SKM-1 treated with dmso at 0.1 percent for 144 hours (cell line): Measurements from ENCODE around the gene SLC4A2.
"Not testable (repeated sequence)": the region's sequence is repeated elsewhere in the genome, so short reads cannot be mapped to it uniquely, and the experiment has no call there.

ENCODE experiments used
- DNase-seq: peaks from one replicate; lab custom pipeline; 2025; ENCODE audit not compliant: unreplicated experiment; lab: John Stamatoyannopoulos, UW

SLC4A2 gene, protein sequence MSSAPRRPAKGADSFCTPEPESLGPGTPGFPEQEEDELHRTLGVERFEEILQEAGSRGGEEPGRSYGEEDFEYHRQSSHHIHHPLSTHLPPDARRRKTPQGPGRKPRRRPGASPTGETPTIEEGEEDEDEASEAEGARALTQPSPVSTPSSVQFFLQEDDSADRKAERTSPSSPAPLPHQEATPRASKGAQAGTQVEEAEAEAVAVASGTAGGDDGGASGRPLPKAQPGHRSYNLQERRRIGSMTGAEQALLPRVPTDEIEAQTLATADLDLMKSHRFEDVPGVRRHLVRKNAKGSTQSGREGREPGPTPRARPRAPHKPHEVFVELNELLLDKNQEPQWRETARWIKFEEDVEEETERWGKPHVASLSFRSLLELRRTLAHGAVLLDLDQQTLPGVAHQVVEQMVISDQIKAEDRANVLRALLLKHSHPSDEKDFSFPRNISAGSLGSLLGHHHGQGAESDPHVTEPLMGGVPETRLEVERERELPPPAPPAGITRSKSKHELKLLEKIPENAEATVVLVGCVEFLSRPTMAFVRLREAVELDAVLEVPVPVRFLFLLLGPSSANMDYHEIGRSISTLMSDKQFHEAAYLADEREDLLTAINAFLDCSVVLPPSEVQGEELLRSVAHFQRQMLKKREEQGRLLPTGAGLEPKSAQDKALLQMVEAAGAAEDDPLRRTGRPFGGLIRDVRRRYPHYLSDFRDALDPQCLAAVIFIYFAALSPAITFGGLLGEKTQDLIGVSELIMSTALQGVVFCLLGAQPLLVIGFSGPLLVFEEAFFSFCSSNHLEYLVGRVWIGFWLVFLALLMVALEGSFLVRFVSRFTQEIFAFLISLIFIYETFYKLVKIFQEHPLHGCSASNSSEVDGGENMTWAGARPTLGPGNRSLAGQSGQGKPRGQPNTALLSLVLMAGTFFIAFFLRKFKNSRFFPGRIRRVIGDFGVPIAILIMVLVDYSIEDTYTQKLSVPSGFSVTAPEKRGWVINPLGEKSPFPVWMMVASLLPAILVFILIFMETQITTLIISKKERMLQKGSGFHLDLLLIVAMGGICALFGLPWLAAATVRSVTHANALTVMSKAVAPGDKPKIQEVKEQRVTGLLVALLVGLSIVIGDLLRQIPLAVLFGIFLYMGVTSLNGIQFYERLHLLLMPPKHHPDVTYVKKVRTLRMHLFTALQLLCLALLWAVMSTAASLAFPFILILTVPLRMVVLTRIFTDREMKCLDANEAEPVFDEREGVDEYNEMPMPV

DNA sequence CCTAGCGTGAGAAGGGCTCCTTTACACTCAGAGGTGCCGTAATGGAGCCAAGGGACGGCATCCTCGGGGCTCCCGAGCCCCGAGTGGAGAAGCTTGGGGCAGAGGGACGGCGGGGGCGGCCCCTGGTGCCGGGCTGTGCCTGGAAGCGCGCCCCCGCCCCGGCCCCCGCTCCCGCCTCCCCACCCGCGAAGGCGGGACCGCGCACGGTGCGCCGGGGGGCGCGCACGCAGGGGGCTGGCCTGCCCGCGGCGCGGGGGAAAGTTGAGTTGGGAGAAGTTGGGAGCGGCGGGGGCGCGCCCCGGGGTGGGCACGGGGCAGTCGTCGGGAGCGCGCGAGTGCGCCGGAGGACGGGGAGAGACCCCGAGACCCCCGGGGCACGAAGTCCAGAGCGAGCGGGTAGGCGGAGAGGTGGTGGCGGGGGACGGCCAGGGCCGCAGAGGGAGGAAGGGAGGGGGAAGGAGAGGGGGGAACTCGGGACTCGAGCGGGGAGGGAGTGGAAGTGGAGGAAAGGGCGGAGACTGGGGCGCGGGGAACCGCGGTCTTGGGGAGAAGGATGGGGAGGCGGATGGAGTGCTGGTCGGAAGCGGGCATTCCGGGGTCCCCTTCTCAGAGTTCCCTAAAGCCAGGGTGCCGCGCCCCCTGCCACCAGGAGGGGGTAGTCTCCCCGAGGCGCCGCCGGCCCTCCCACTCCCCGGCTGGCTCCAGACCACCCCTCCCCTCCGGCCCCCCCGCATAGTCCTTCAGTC lies at the start of gene SLC4A2:
TSS of gene SLC4A2 (plus strand) at position 223 of the 746 bp plus-strand sequence. CDS start 2,399 bp downstream, outside the sequence.
- DNase-seq = peak; percentile 35

DNA sequence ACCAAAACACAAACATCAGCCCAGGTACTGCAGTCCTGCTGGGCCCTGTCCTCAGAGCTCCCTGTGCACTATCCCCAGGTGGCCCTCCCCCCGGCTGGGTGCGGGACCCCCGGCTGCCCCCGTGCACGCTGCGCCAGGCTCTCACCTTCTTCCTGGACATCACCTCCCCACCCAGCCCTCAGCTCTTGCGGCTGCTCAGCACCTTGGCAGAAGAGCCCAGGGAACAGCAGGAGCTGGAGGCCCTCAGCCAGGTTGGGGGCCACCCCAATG lies 49.4 kb upstream of the SLC4A2 start:
- DNase-seq = no peak

DNA sequence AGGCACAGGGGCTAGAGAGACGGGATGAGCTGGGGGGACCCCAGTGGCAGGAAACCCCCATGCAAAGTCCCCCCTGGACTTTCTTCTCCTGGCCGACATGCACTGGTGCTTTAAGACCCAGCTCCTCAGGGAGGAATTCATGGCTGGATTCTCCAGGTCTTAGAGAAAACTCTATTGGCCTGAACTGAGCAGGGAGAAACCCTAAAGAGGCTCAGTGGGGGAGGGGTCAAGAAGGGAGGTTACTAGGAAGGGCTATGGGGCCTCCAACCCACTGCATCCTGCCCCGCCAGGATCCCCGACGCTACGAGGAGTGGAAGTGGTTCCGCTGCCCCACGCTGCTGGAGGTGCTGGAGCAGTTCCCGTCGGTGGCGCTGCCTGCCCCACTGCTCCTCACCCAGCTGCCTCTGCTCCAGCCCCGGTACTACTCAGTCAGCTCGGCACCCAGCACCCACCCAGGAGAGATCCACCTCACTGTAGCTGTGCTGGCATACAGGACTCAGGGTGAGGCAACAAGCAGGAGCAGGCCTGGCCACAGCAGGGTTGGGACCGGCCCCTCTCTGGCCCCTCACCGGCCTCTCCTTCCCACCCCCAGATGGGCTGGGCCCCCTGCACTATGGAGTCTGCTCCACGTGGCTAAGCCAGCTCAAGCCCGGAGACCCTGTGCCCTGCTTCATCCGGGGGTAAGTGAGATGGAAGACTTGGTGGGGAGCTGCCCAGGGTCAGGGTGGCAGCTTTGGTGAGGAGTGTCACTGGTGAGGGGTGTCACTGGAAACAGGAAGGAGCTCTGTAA lies 48.9 kb upstream of the SLC4A2 start:
- no peak for DNase-seq

DNA sequence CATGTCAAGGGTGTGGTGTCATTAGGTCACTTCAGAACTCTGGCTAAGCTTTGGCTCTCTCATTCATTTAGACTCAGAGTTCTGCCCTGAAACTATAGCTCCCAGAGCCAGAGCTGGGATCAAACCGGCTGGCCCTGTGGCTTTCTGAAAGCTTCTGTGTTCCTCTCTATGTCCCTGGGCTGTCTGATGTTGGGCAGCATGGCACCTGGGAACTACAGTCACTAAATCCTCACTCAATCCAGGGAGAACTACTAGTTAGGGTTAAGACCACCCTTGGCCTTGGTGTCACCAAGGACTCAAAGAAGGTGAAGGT lies 48.3 kb upstream of the SLC4A2 start:
- DNase-seq = no peak

DNA sequence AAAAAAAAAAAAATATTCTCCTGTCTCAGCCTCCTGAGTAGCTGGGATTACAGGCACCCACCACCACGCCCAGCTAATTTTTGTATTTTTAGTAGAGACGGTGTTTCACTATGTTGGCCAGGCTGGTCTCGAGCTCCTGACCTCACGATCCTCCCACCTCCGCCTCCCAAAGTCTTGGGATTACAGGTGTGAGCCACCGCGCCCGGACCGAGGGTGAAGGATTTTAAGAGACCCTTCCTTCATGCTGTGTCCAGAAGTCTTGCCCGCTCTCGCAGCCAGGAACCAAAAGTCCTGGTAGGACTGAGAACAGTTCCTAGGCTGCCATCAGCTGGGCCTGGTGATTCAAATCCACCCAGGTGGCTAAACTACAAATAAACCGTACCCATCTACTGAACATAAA lies 47.8 kb upstream of the SLC4A2 start:
- not testable (repeated sequence) for DNase-seq

DNA sequence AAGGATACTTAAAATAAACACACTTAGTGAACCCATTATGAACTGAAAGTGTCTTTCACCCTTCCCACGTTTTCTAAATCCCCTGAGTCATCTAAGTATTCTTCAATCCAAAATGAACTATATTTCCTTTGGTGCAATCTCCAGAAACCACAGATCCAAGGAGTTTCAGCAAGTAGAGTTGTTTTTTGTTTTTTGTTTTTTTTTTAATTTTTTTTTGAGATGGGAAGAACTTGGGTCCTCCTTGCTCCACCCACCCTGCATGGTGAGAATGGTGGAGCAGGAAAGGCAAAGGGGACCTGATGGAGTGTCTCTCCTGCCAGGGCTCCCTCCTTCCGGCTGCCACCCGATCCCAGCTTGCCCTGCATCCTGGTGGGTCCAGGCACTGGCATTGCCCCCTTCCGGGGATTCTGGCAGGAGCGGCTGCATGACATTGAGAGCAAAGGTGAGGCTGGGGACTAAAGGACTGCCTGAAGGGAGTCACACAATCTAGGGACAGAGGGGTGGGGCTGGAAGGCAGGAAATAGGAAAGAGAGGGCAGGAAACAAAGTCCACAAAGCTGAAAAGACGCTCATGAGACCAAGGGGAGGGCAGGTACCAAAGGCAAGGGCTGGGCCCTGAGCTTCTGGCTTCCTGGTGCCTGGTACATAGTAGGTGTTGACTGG lies 47.2 kb upstream of the SLC4A2 start:
- DNase-seq = no peak

DNA sequence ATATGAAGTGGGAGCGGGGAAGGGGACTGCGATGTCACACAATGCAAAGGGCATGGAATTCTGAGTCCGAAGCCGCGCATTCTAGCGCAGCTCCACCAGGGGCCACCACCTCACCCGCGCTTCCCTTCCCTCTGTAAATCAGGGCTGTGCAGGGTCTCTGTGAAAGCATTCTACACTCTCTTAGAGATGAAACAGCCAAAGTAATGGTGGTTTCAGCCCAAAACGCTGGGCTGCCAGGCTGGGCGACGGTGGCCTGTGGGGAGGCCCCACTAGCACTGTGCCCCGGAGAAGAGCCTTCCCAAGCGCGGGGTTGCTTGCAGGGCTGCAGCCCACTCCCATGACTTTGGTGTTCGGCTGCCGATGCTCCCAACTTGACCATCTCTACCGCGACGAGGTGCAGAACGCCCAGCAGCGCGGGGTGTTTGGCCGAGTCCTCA lies 46.5 kb upstream of the SLC4A2 start:
- no peak for DNase-seq

DNA sequence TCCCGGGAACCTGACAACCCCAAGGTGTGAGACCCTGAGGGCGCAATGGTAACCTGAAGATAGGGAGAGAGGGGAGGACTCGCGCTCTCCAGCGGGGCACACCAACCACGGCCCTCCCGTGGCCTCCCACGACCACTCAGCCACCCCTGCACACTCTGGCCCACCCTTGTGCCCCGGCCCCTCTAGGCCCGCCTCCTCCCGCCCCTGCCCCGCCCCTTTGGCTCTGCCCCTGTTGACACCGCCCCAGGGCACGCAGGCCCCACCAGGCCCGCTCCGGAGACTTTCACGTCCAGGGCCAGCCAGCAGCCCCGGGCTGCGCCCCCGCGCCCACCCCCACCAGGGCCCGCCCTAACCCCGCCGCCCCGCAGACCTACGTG lies 46.0 kb upstream of the SLC4A2 start:
- DNase-seq = no peak

DNA sequence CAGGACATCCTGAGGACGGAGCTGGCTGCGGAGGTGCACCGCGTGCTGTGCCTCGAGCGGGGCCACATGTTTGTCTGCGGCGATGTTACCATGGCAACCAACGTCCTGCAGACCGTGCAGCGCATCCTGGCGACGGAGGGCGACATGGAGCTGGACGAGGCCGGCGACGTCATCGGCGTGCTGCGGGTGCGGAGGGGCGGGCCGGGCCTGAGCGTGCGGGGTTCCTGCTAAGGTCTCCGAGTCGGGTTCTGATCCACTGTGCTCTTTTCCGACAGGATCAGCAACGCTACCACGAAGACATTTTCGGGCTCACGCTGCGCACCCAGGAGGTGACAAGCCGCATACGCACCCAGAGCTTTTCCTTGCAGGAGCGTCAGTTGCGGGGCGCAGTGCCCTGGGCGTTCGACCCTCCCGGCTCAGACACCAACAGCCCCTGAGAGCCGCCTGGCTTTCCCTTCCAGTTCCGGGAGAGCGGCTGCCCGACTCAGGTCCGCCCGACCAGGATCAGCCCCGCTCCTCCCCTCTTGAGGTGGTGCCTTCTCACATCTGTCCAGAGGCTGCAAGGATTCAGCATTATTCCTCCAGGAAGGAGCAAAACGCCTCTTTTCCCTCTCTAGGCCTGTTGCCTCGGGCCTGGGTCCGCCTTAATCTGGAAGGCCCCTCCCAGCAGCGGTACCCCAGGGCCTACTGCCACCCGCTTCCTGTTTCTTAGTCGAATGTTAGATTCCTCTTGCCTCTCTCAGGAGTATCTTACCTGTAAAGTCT lies 45.5 kb upstream of the SLC4A2 start:
- no peak for DNase-seq

DNA sequence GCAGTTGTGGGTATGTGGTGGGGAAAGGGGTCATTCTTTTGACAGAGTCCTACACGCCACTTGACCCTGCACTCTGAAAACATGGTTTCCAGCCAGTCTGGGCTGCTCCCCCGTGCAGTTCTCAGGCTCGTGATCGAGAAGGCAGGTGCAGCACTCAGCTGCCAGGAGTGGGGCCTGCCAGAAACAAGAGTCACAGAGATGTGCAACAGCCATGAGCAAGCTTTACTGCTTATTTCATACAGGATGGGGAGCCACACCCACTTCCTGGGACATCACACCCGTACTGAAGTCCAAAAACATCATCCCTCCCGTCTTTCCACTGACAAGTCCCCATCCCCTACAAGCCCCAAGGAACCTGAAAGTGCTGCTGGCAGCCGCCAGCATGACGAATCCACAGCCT lies 44.4 kb upstream of the SLC4A2 start:
- no peak for DNase-seq

DNA sequence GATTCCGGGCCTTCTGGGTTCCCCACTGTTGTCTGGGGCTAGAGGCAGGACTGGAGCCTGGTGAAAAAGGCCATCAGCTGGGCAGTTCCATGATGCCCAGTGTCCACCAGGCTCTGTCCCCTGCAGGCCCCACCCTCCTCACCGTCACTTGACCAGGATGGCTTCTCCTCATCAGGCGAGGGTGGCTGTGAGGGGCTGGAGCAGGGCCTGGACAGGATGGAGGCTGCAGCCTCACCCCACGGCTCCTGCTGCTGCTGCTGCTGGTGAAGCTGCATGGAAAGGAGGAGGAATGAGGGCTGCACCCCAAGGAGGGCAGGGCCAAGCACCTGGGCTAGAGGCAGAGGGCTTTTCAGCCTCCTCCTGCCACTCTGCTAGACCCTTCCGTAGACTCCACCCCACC lies 43.4 kb upstream of the SLC4A2 start:
- DNase-seq = no peak

DNA sequence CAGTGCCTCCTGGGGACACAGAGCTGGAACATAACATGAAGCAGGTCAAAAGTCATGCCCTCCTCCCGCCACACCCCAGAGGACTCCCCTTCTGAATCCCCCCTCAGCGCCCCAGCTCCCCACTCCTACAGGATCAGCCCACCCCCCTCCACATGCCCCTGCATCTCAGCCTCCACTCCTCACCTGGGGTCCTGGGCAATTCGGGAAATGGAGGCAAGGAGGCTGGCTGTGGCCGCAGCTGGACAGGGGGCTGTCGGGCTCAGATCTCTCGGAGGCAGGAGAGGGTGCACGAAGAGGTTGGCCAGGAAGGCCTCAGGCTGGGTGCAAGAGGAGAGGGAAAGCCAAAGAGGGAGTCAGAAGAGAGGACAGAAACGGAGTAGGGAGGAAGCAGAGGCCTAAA lies 42.9 kb upstream of the SLC4A2 start:
- no peak for DNase-seq

DNA sequence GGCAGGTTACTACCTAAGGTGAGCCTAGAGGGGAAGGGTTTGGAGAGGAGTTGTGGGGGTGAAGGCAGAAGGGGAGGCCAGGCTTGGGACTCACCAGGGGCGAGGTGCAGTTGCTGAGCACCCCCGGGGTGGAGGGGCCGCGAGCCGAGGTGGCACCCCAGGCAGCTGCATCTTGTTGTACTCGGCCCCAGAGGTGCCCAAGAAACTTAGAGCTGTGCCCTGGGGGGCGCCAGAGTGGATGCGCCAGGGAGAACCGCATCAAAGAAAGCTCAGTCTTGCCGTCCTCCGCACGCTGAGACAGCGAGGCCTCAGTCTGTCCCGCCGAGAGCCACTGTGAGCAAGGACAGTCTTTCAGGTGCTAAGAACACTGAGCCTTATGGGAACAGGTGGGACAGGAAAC lies 42.4 kb upstream of the SLC4A2 start:
- no peak for DNase-seq

DNA sequence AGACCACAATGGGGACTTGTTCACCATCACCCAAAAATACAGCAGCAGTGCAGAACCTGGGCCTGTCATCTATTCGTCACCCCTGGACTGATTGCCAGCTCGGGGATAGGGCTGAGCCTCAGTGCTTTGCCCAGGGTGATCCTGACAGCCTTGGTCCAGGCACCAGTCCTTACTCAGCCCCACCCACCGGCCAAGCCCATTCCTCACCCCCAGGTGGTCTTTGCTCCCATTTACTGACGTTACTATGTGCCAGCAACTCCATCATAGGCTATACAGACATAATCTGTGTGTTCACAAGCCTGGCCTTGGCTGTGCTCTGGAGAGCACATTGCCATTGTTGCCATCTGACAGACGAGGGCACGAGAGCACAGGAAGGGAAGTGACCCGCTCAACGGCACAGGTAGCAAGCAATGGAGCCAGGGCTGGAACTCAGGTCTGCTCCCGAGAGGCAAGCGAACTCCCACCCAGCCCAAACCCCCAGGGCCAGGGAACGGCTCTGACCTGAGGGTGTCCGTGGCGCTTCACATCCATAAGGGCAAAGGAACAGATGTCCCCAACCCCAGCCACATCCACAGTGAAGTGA lies 41.9 kb upstream of the SLC4A2 start:
- DNase-seq = no peak

DNA sequence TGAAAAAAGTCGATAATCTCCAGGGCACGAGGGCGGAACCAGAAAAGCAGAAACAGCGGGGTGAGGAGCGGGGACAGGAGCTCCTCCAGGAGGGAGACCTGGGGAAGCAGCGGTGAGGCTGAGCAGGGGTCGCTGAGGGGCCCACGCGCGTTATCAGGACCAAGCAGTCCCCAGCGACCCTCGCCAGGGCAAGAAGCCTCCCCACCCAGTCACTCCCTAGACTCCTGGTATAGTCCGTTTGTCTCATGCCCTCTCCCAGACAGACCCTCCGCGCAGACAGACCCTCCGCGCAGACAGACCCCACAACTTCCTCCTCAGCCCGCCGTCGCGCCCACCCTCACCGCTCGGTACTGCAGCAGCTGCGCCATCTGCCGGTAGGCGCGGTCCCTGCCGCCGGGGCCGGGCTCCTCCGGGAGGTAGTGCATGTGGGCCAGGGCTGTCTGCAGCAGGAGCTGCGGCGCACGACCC lies 41.4 kb upstream of the SLC4A2 start:
- DNase-seq = peak; percentile 20

DNA sequence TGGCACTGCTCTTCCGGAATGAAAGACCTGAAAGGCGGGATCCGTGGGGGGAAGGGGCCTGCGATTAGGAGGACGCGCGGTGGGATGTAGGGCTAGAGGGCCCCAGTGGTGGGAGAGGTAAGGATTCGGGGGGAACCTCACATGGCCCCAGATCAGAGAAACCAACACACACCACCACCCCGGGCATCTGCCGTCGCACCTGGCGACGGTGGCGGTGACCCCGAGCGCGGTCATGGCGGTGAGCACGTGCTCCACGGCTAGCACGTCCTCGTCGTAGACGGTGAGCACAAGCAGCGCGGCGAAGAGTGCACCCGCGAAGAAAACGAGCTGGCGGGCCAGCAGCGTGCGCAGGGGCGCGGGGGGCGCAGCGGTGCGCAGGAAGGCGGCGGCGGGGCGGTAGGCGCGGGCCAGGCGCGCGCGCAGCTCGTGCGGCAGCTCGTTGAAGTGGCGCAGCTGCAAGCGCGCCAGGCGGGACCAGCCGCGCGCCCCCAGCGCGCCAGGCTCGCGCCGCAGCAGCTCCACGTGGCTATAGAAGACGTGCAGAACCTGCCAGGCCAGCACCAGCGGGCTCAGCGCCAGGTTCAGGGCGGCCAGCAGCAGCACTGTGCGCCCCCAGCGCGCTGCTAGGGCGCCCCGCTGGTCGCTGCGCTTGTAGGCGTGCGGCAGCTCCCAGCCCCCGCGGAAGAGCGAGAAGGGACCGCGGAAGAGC lies 40.8 kb upstream of the SLC4A2 start:
- no peak for DNase-seq

DNA sequence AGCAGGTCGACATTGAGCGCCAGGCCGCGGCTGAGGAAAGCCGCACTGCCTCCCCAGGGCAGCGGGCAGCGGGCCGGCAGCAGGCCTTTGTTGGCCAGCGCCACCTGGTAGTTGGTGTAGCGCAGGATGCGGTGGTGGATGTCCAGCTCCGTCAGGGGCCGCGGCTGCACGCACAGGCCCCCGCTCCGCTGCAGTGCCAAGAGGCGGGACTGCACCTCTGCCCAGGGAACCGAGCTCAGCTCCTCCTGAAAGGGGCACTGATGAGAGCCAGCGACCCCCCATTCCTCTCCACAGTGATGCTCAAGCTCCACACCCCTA lies 40.3 kb upstream of the SLC4A2 start:
- DNase-seq = no peak

DNA sequence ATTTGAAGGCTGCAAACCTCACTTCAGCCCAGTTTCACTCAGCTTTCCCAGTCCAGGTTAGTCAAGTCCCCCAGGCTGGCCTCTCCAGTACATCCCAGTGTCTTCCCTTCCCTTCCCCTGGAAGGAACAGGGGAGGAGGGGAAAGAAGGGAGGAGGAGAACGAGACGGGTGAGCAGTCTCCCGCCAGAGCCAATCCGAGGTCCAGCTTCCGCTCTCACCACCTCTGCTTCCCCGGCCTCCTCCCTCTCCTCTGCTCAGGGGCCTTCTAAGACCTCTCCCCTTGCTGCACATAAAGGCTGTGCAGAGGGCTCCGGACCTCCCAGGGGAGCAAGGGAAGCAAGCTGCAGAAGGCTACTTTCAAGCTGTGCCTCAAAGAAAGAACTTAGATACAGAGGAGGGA lies 39.2 kb upstream of the SLC4A2 start:
- no peak for DNase-seq
